GM12878 (cell line): ENCODE results near the gene ODAD4. TPM values are rescaled to one million over a fixed set of nuclear protein-coding genes. Genes with fewer than 3 reads are reported as not detected.

ENCODE experiments used
- ATAC-seq: fragments of 200-7000 bp; cut with Tn5 transposase; 3 replicates; pipeline ENCODE4 v1.9.1; 2020; ENCODE audit warnings: mild to moderate bottlenecking, moderate library complexity
- BruUV-seq: library from RNA; stranded (reverse); fragments of 400-500 nt; replicated peaks from 2 replicates; lab custom pipeline; 2021; lab: Mats Ljungman, UMichigan
- CTCF ChIA-PET: fragments of 300-600 bp; sonication (Branson Sonifier 250); formaldehyde crosslinking; extraction: SDS; loops from one replicate; lab custom pipeline; 2021; ENCODE audit warnings: inconsistent platforms; lab: Yijun Ruan, JAX
- POLR2A ChIA-PET: fragments of 350-600 bp; formaldehyde crosslinking; extraction: SDS; loops from one replicate; lab custom pipeline; 2021; ENCODE audit warnings: inconsistent platforms; lab: Charles Lee
- RAD21 ChIA-PET: fragments of 300-600 bp; sonication (Branson Sonifier 250); formaldehyde crosslinking; loops from one replicate; lab custom pipeline; 2023; ENCODE audit warnings: antibody characterized with exemption; ENCODE audit not compliant: unreplicated experiment; lab: Charles Lee
- SMC1A ChIA-PET: fragments of 300-600 bp; sonication (Branson Sonifier 250); formaldehyde crosslinking; loops from one replicate; lab custom pipeline; 2023; ENCODE audit not compliant: unreplicated experiment, uncharacterized antibody; lab: Charles Lee
- DNase-seq: peaks from one replicate; pipeline ENCODE4 v3.0.0-alpha.2; 2011; ENCODE audit warnings: low read depth, low spot score
- FAIRE-seq: peaks from 3 replicates; lab custom pipeline; 2011; peaks lifted over from hg19 to GRCh38; lab: Jason Lieb, UNC
- H2AFZ ChIP-seq: 2 replicates; pipeline ENCODE4 v1.6.0; 2011; ENCODE audit warnings: low read depth, low read length, control low read depth; ENCODE audit not compliant: control insufficient read depth
- H3K27ac ChIP-seq: 2 replicates; pipeline ENCODE4 v1.5.1; 2011; ENCODE audit warnings: control low read depth; ENCODE audit not compliant: control insufficient read depth, insufficient read depth
- H3K27me3 ChIP-seq, 2 experiments: replicated peaks in 1 of 2; 2 replicates each; pipeline versions ENCODE4 v1.6.0 to v1.6.1; 2011; ENCODE audit warnings: low read length in 1 of 2; ENCODE audit not compliant: control insufficient read depth in 2 of 2, insufficient read depth in 2 of 2
- H3K36me3 ChIP-seq, 2 experiments: 2 replicates each; pipeline ENCODE4 v1.5.1; 2011; ENCODE audit warnings: low read length in 1 of 2; ENCODE audit not compliant: control insufficient read depth in 2 of 2, insufficient read depth in 2 of 2
- H3K4me1 ChIP-seq: 2 replicates; pipeline ENCODE4 v1.6.1; 2011; ENCODE audit warnings: mild to moderate bottlenecking, low read length, moderate library complexity, mixed read lengths; ENCODE audit not compliant: control insufficient read depth, insufficient read depth
- H3K4me2 ChIP-seq: 2 replicates; pipeline ENCODE4 v1.6.0; 2011; ENCODE audit warnings: control low read depth; ENCODE audit not compliant: control insufficient read depth, insufficient read depth
- H3K4me3 ChIP-seq: fragments of 200-600 bp; sonication (generic); 2 replicates; pipeline ENCODE4 v1.5.1; 2016
- H3K79me2 ChIP-seq: 2 replicates; pipeline ENCODE4 v1.6.0; 2011; ENCODE audit warnings: low read length; ENCODE audit not compliant: control insufficient read depth, insufficient read depth
- H3K9ac ChIP-seq: 2 replicates; pipeline ENCODE4 v1.8.0; 2011; ENCODE audit warnings: low read length, control low read depth, mixed read lengths; ENCODE audit not compliant: control insufficient read depth, insufficient read depth
- H3K9me3 ChIP-seq: replicated peaks from 3 replicates; pipeline ENCODE4 v1.5.1; 2011; ENCODE audit warnings: mild to moderate bottlenecking, low read length; ENCODE audit not compliant: control insufficient read depth, insufficient read depth
- H4K20me1 ChIP-seq: 2 replicates; pipeline ENCODE4 v1.6.0; 2011; ENCODE audit not compliant: control insufficient read depth, insufficient read depth
- ATF2 ChIP-seq: IDR thresholded peaks from 2 replicates; pipeline ENCODE4 v1.6.1; 2012; ENCODE audit warnings: low read length, inconsistent platforms
- DPF2 ChIP-seq: fragments of 450-650 bp; IDR thresholded peaks from 2 replicates; pipeline ENCODE4 v1.6.1; 2017; ENCODE audit warnings: mild to moderate bottlenecking
- EZH2 ChIP-seq: IDR thresholded peaks from 2 replicates; pipeline ENCODE4 v1.6.1; 2012; ENCODE audit warnings: low read depth, mild to moderate bottlenecking, control low read depth, inconsistent platforms, low read length, borderline replicate concordance; ENCODE audit not compliant: control insufficient read depth
- FOXK2 ChIP-seq: fragments of 450-650 bp; IDR thresholded peaks from 2 replicates; pipeline ENCODE4 v1.6.1; 2017; ENCODE audit warnings: mild to moderate bottlenecking, moderate library complexity
- GABPA ChIP-seq: IDR thresholded peaks from 2 replicates; pipeline ENCODE4 v1.6.1; 2014; ENCODE audit warnings: antibody characterized with exemption, low read depth, mild to moderate bottlenecking, inconsistent platforms
- IKZF1 ChIP-seq: fragments of 450-650 bp; conservative IDR thresholded peaks from 2 replicates; pipeline ENCODE4 v1.6.1; 2017; ENCODE audit warnings: antibody characterized with exemption, mild to moderate bottlenecking
- RB1 ChIP-seq: fragments of 450-650 bp; formaldehyde crosslinking; IDR thresholded peaks from 2 replicates; pipeline ENCODE4 v1.6.1; 2017; ENCODE audit warnings: mild to moderate bottlenecking, borderline replicate concordance
- ZBED1 ChIP-seq: IDR thresholded peaks from 2 replicates; pipeline ENCODE4 v1.6.1; 2016; ENCODE audit warnings: borderline replicate concordance
- WGBS: methylation state at CpG from one replicate; pipeline ENCODE4 v1.1.6; 2016; ENCODE audit warnings: low lambda C conversion rate; ENCODE audit not compliant: insufficient replicate concordance, insufficient coverage; ENCODE audit errors: missing lambda C conversion rate; 5-methylcytosine and 5-hydroxymethylcytosine counted together
- in situ Hi-C: fragments of 300-500 bp; cut with MboI; formaldehyde crosslinking; loops from 9 replicates; pipeline ENCODE4 v1.14.3; 2018; ENCODE audit warnings: mixed read lengths
- intact Hi-C: fragments of 100-400 bp; cut with micrococcal nuclease; formaldehyde crosslinking; loops from one replicate; pipeline ENCODE4 v1.14.2; 2022; ENCODE audit not compliant: unreplicated experiment
- polyA plus RNA-seq, 11 experiments: library from polyadenylated mRNA; depleted of rRNA in 4 of 11; unstranded in 6 of 11; stranded (reverse) in 5 of 11; fragments of >200 nt; fragmentation: Nextera tagmentation in 4 of 11; fragmentation: Illumina TruSeq in 1 of 11; extraction: Ambion mirVana in 4 of 11; extraction: Trizol in 1 of 11; gene quantifications; 1 replicate in 1 of 11; 2 replicates in 10 of 11; pipeline versions ENCODE4 v1.2.1 to v1.2.3, GENCODE V29; 2011 to 2016; ENCODE audit warnings: inconsistent platforms in 2 of 11, missing spikeins in 2 of 11, low read depth in 1 of 11
- total RNA-seq, 4 experiments: library from RNA; depleted of rRNA in 3 of 4; stranded (reverse); fragments of >200 nt in 3 of 4; fragmentation: Illumina TruSeq in 1 of 4; extraction: Trizol in 1 of 4; gene quantifications; 2 replicates each; pipeline versions ENCODE4 v1.2.1 to v1.2.3, GENCODE V29; 2013 to 2021

ODAD4 gene
- total and polyA plus RNA-seq, 10 of the 15 experiments (the other 5 are each of a cell fraction or from before 2014, with no cell fraction given): 0.10 to 0.73 (median 0.35) TPM

GRCh38 chr17:41957869-41958439 lies 27.5 kb downstream of the ODAD4 start:
- Histone ChIP-seq H3K36me3 (no peaks in the 10 kb centered on the region), H2AFZ (no peak overlapping the region), H3K4me2 (no peak overlapping the region), H4K20me1 (no peaks in the 10 kb centered on the region), H3K4me1 (no peaks in the 10 kb centered on the region), H3K79me2 (no peaks in the 10 kb centered on the region), H3K27me3 (no peaks in the 10 kb centered on the region), H3K4me3 (no peak overlapping the region), H3K9me3 (no peaks in the 10 kb centered on the region), H3K9ac (no peak overlapping the region), H3K27ac (no peak overlapping the region)
- no peak for DNase-seq
- RAD21 ChIA-PET: interaction anchor here (0.7 kb wide), 1 partner anchor 47 kb away, joined by 3 read pairs; no protein-coding TSS in a partner anchor
- POLR2A ChIA-PET: interaction anchor here (0.5 to 1.6 kb wide), 4 partner anchors 8 to 201 kb away, joined by 3 to 5 read pairs (median 3); partner anchors contain the start of genes CNP and ODAD4
- SMC1A ChIA-PET: interaction anchor here (1.0 kb wide), 1 partner anchor 22 kb away, joined by 3 read pairs; no protein-coding TSS in a partner anchor
- 36% methylated on average over 6 of the region's 6 CpGs for WGBS
- no peak for ATAC-seq
- CTCF ChIA-PET: interaction anchor here (0.6 to 2.8 kb wide), 6 partner anchors 27 to 160 kb away, joined by 3 to 17 read pairs (median 4); partner anchors contain the start of gene ODAD4
- BruUV-seq: no TSS peak
- TF ChIP-seq GABPA (no peak), FOXK2 (no peak), ATF2 (no peak), DPF2 (no peak), ZBED1 (no peak), EZH2 (no peak), IKZF1 (no peak), RB1 (no peak)
- in situ Hi-C loops (no loop called here), intact Hi-C loops (no loop called here)
- FAIRE-seq: no peak
